8988T (cell line): ENCODE data around the gene DKK3.

Experiments used
- DNase-seq: peaks from one replicate; pipeline ENCODE4 v3.0.0; 2011

DKK3 gene

GRCh38 chr11:11935536-11935935 lies 72.9 kb downstream of the DKK3 start:
- DNase-seq, result no peak

GRCh38 chr11:11931461-11932055 lies 76.9 kb downstream of the DKK3 start:
- no peak for DNase-seq

- no peak for DNase-seq
Measured at GRCh38 chr11:11929920-11930319, 78.5 kb downstream of the DKK3 start.

GRCh38 chr11:11923828-11924227 lies 84.6 kb downstream of the DKK3 start:
- DNase-seq, result no peak

GRCh38 chr11:11916981-11917399 lies 91.4 kb downstream of the DKK3 start:
- no peak for DNase-seq

GRCh38 chr11:11915625-11916024 lies 92.8 kb downstream of the DKK3 start:
- DNase-seq, result no peak

GRCh38 chr11:11913395-11913794 lies 95.0 kb downstream of the DKK3 start:
- DNase-seq, result no peak
